Breast epithelium (tissue), 4 donors: ENCODE measurements around the gene CAPN15. TPM values are rescaled to one million over a fixed set of nuclear protein-coding genes. Genes with fewer than 3 reads are reported as not detected.

Experiments
- DNase-seq, 2 donors: peaks; one replicate each; pipeline ENCODE4 v3.0.0-alpha.2; 2019; ENCODE audit warnings: low spot score in 2 of 2
- H3K27ac ChIP-seq, 2 donors: fragments of 200-600 bp; sonication (generic) in 1 of 2; one replicate each; pipeline ENCODE4 v1.5.1; 2016 to 2019; ENCODE audit warnings: mild to moderate bottlenecking in 1 of 2
- H3K27me3 ChIP-seq, 2 donors: fragments of 200-600 bp; sonication (generic) in 1 of 2; one replicate each; pipeline versions ENCODE4 v1.5.1 to v1.6.0; 2017 to 2019; ENCODE audit warnings: control low read depth in 1 of 2, mild to moderate bottlenecking in 1 of 2
- H3K36me3 ChIP-seq: fragments of 200-600 bp; one replicate; pipeline ENCODE4 v1.5.1; 2019
- H3K4me1 ChIP-seq, 2 donors: fragments of 200-600 bp; sonication (generic); one replicate each; pipeline ENCODE4 v1.5.1; 2016 to 2019; ENCODE audit warnings: control low read depth in 1 of 2
- H3K4me3 ChIP-seq, 3 donors: fragments of 200-600 bp; sonication (generic); 1 replicate in 2 of 3; 2 replicates in 1 of 3; pipeline ENCODE4 v1.5.1; 2016 to 2019; ENCODE audit warnings: mild to moderate bottlenecking in 3 of 3, moderate library complexity in 2 of 3
- H3K9me3 ChIP-seq, 2 donors: fragments of 200-600 bp; sonication (generic) in 1 of 2; one replicate each; pipeline ENCODE4 v1.5.1; 2016 to 2019; ENCODE audit warnings: control low read depth in 1 of 2
- CTCF ChIP-seq, 3 donors: fragments of 450-650 bp; IDR thresholded peaks; one replicate each; pipeline ENCODE4 v1.5.1; 2016 to 2017; ENCODE audit warnings: antibody characterized with exemption in 3 of 3, mild to moderate bottlenecking in 3 of 3, moderate library complexity in 3 of 3
- POLR2A ChIP-seq: fragments of 450-650 bp; IDR thresholded peaks from one replicate; pipeline ENCODE4 v1.6.1; 2016; ENCODE audit warnings: antibody characterized with exemption, mild to moderate bottlenecking, moderate library complexity
- POLR2AphosphoS5 ChIP-seq, 3 donors: sonication (generic); formaldehyde crosslinking; IDR thresholded peaks; one replicate each; pipeline ENCODE4 v1.6.1; 2017; ENCODE audit warnings: antibody characterized with exemption in 3 of 3
- intact Hi-C: fragments of 100-400 bp; cut with DNase I; formaldehyde crosslinking; loops from one replicate; pipeline ENCODE4 v1.15.1; 2023; ENCODE audit warnings: low total_unique reads
- total RNA-seq, 3 donors: library from RNA; depleted of rRNA; stranded (reverse); fragments of >200 nt; gene quantifications; one replicate each; pipeline ENCODE4 v1.1.0, GENCODE V29; 2016

Gene CAPN15
- total RNA-seq, 3 donors from 2014 or later, result 15.4 to 27.2 (median 15.5) TPM

GRCh38 chr16:526181-527014 lies 1.1 kb upstream of the CAPN15 start:
- TF ChIP-seq POLR2AphosphoS5 (IDR thresholded peaks at IDR 0.05) (no peak), CTCF (IDR thresholded peaks at IDR 0.05) (no peak), POLR2A (no peak)
- no peaks in the 10 kb centered on the region for H3K9me3 ChIP-seq
- H3K27me3 ChIP-seq, result no peaks in the 10 kb centered on the region
- peak overlapping the region; percentile 76 to 84 (median 81) for H3K4me3 ChIP-seq
- H3K36me3 ChIP-seq, result no peaks in the 10 kb centered on the region
- H3K27ac ChIP-seq, result peak overlapping the region; percentile 97
- H3K4me1 ChIP-seq, result peaks cover 0 to 32% of the 10 kb centered on the region in 2 donors
- peak in 1 of 2 donors; percentile 40 for DNase-seq
- intact Hi-C loops, result no loop called here

- Histone ChIP-seq H3K27me3 (no peaks in the 10 kb centered on the region), H3K4me3 (peak overlapping the region; percentile 76 to 84 (median 81)), H3K36me3 (no peaks in the 10 kb centered on the region), H3K27ac (peak overlapping the region; percentile 50 to 97), H3K4me1 (peaks cover 0 to 29% of the 10 kb centered on the region in 2 donors), H3K9me3 (no peaks in the 10 kb centered on the region)
- DNase-seq, result no peak
- intact Hi-C loops, result no loop called here
- TF ChIP-seq POLR2AphosphoS5 (IDR thresholded peaks at IDR 0.05) (no peak), CTCF (IDR thresholded peaks at IDR 0.05) (no peak), POLR2A (no peak)
These were observed 849 bp downstream of the CAPN15 start for GRCh38 chr16:528111-529011.

GRCh38 chr16:529012-529575 lies 1.6 kb downstream of the CAPN15 start:
- Histone ChIP-seq H3K36me3 (no peaks in the 10 kb centered on the region), H3K9me3 (no peaks in the 10 kb centered on the region), H3K4me3 (peak overlapping the region; percentile 76 to 84 (median 81)), H3K27ac (peak overlapping the region; percentile 50 to 97), H3K4me1 (peaks cover 0 to 29% of the 10 kb centered on the region in 2 donors), H3K27me3 (no peaks in the 10 kb centered on the region)
- TF ChIP-seq CTCF (IDR thresholded peaks at IDR 0.05) (no peak), POLR2A (no peak), POLR2AphosphoS5 (IDR thresholded peaks at IDR 0.05) (no peak)
- intact Hi-C loops, result no loop called here
- DNase-seq, result no peak

- Histone ChIP-seq H3K4me3 (no peak overlapping the region), H3K9me3 (no peaks in the 10 kb centered on the region), H3K4me1 (peaks cover 0 to 26% of the 10 kb centered on the region in 2 donors), H3K36me3 (no peaks in the 10 kb centered on the region), H3K27ac (no peak overlapping the region), H3K27me3 (no peaks in the 10 kb centered on the region)
- no peak for DNase-seq
- TF ChIP-seq CTCF (IDR thresholded peaks at IDR 0.05) (no peak), POLR2AphosphoS5 (IDR thresholded peaks at IDR 0.05) (no peak), POLR2A (no peak)
- intact Hi-C loops, result no loop called here
These were observed 2.8 kb downstream of the CAPN15 start for GRCh38 chr16:530111-530817.
